ENCODE measurements around the gene SCARF2. TPM values are rescaled to one million over a fixed set of nuclear protein-coding genes. Genes with fewer than 3 reads are reported as not detected.

SCARF2 gene
- total RNA-seq, 1 donor from 2014 or later: 23.4 TPM

DNA sequence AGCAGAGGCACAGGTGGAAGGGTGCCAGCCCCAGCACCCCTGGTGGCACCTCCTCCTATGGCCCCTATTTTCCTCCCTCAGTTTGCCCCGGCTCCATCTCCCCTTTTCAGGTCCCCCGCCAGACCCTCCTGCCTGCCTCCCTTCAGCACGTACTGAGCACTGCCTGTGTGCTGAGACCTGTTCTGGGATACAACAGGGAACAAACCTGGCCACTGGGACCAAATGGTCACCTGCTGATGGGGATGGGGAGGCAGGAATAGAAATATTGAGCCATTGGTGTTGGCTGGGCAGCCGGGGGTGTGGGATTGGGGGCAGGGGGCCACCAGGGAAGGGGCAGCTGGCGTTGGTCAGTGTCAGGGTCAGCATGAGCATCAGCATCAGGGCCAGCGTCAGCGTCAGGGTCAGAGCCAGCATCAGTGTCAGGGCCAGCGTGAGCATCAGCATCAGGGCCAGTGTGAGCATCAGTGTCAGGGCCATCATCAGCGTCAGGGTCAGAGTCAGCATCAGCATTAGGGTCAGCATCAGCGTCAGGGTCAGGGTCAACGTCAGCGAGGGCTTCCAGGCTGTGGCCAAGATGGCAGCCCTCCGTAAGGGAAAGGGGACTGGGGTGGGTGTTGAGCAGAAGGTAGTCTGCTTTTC lies 36.1 kb downstream of the SCARF2 start:
- no peak overlapping the region for H3K4me3 Mint-ChIP-seq
- TF ChIP-seq CTCF (conservative IDR thresholded peaks at IDR 0.05): no peak
- no peaks in the 10 kb centered on the region for H3K27me3 Mint-ChIP-seq (ENCODE audit: low read depth)
- no peak overlapping the region for H3K27ac Mint-ChIP-seq (ENCODE audit: unreplicated experiment)
- peaks cover 10% of the 10 kb centered on the region for H3K36me3 Mint-ChIP-seq (ENCODE audit: low read depth)
- DNase-seq (ENCODE audit: low read depth, low spot score): no peak
- H3K9me3 Mint-ChIP-seq: no peaks in the 10 kb centered on the region
- peaks cover 19% of the 10 kb centered on the region for H3K4me1 Mint-ChIP-seq

DNA sequence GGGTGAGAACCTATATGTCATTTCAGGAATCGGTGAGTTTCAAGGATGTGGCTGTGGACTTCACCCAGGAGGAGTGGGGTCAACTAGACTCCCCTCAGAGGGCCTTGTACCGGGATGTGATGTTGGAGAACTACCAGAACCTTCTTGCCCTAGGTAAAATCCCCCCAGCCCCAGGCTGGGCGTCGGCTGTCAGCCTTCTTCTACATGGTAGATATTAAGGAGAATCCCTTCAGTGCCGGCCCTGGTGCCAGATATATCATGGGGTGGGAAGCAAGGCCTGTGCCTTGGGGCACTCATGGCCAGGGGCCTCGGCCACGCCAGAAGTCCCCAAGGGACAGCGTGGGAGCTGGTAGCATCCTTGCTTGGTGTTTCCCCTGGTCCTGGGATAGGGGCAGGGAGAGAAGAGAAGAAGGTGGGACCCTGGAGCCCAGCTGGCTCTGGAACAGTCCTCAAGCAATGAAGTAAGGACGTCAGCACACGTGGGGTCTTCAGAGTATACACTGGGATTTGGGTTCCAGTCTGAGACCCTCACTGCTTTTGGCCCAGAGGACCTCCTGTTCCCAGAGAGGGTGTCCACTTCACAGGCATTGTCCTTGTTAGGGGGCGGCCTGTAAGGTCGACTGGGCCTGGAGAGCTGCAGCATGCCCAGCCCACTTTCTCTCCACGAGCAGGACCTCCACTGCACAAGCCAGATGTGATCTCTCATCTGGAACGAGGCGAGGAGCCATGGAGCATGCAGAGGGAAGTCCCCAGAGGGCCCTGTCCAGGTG lies 36.8 kb downstream of the SCARF2 start:
- DNase-seq (ENCODE audit: low read depth, low spot score): no peak
- peaks cover 26% of the 10 kb centered on the region for H3K4me1 Mint-ChIP-seq
- no peaks in the 10 kb centered on the region for H3K27me3 Mint-ChIP-seq (ENCODE audit: low read depth)
- H3K4me3 Mint-ChIP-seq: no peak overlapping the region
- H3K36me3 Mint-ChIP-seq (ENCODE audit: low read depth): peaks cover 11% of the 10 kb centered on the region
- H3K27ac Mint-ChIP-seq (ENCODE audit: unreplicated experiment): no peak overlapping the region
- H3K9me3 Mint-ChIP-seq: no peaks in the 10 kb centered on the region
- TF ChIP-seq CTCF (conservative IDR thresholded peaks at IDR 0.05): no peak

DNA sequence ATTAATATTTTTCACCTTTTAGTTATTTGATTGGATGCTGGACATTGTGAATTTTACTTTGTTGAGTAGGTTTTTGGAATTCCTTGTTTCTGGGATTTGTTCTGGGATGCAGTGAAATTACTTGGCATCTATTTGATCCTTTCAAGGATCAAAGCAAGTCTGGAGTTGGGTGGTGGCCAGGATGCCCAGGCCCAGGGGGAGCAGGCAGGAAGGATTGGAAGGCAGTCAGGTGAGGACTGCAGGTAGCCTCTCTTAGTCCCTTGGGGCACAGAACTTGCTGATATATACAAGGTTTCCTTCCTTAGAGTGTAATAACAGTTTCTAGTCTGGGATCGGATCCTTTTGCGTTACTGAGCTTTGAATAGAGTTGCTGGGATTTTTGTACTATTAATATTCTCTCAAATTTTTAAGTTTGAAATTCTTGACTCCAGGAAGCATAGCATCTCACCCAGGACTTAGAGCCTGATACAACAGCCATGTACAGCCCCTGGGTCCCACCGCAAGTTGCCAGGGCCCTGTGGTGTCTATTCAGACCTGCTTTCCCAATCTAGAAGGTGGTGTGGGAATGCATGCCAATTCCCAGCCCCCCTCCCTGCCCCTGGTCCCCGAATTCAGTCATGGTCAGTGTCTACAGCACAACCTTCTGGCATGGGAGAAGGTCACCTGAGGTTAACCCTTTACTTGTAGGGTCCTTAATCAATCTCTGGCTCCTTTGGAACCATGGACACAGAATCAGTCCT lies 37.6 kb downstream of the SCARF2 start:
- Mint-ChIP-seq H3K27ac (ENCODE audit: unreplicated experiment) (peak overlapping the region; percentile 76), H3K4me1 (peaks cover 34% of the 10 kb centered on the region), H3K4me3 (peak overlapping the region; percentile 12), H3K9me3 (no peaks in the 10 kb centered on the region), H3K27me3 (ENCODE audit: low read depth) (no peaks in the 10 kb centered on the region), H3K36me3 (ENCODE audit: low read depth) (peaks cover 11% of the 10 kb centered on the region)
- TF ChIP-seq CTCF (conservative IDR thresholded peaks at IDR 0.05): no peak
- no peak for DNase-seq (ENCODE audit: low read depth, low spot score)

GRCh38 chr22:20398420-20398819 lies 39.2 kb downstream of the SCARF2 start:
- Mint-ChIP-seq H3K4me1 (peaks cover 46% of the 10 kb centered on the region), H3K27me3 (ENCODE audit: low read depth) (no peaks in the 10 kb centered on the region), H3K27ac (ENCODE audit: unreplicated experiment) (no peak overlapping the region), H3K36me3 (ENCODE audit: low read depth) (peaks cover 11% of the 10 kb centered on the region), H3K4me3 (peak overlapping the region; percentile 14), H3K9me3 (no peaks in the 10 kb centered on the region)
- no peak for DNase-seq (ENCODE audit: low read depth, low spot score)
- TF ChIP-seq CTCF (conservative IDR thresholded peaks at IDR 0.05): no peak

GRCh38 chr22:20397498-20397897 lies 40.1 kb downstream of the SCARF2 start:
- peak overlapping the region; percentile 94 for H3K4me3 Mint-ChIP-seq
- H3K36me3 Mint-ChIP-seq (ENCODE audit: low read depth): peaks cover 11% of the 10 kb centered on the region
- no peaks in the 10 kb centered on the region for H3K27me3 Mint-ChIP-seq (ENCODE audit: low read depth)
- no peak for TF ChIP-seq CTCF (conservative IDR thresholded peaks at IDR 0.05)
- no peaks in the 10 kb centered on the region for H3K9me3 Mint-ChIP-seq
- H3K4me1 Mint-ChIP-seq: peaks cover 47% of the 10 kb centered on the region
- DNase-seq (ENCODE audit: low read depth, low spot score): no peak
- H3K27ac Mint-ChIP-seq (ENCODE audit: unreplicated experiment): no peak overlapping the region

Measured in neural crest cell (in vitro differentiated cells).